H9 (cell line): ENCODE data around the gene GUK1. TPM values are rescaled to one million over a fixed set of nuclear protein-coding genes. Genes with fewer than 3 reads are reported as not detected.

Experiments
- DNase-seq: peaks from one replicate; pipeline ENCODE4 v3.0.0-alpha.2; 2017
- H2AFZ ChIP-seq: one replicate; pipeline ENCODE4 v1.6.1; 2013; ENCODE audit warnings: mild to moderate bottlenecking, low read length, control low read depth, moderate library complexity
- H2AK5ac ChIP-seq: 2 replicates; pipeline ENCODE4 v1.6.1; 2013; ENCODE audit warnings: low read length, control low read depth, mixed read lengths; ENCODE audit not compliant: insufficient read length
- H2BK120ac ChIP-seq: one replicate; pipeline ENCODE4 v1.6.1; 2013; ENCODE audit warnings: low read depth, mild to moderate bottlenecking, low read length, control low read depth, inconsistent platforms; ENCODE audit not compliant: poor library complexity, severe bottlenecking
- H2BK12ac ChIP-seq: 2 replicates; pipeline ENCODE4 v1.6.1; 2013; ENCODE audit warnings: low read length, control low read depth, mixed read lengths, low read depth; ENCODE audit not compliant: insufficient read length
- H2BK15ac ChIP-seq: 2 replicates; pipeline ENCODE4 v1.6.1; 2013; ENCODE audit warnings: low read depth, low read length, control low read depth
- H2BK20ac ChIP-seq: one replicate; pipeline ENCODE4 v1.6.1; 2013; ENCODE audit warnings: low read depth, mild to moderate bottlenecking, low read length, control low read depth, inconsistent platforms; ENCODE audit not compliant: poor library complexity, severe bottlenecking
- H2BK5ac ChIP-seq: 2 replicates; pipeline ENCODE4 v1.6.1; 2013; ENCODE audit warnings: low read length, control low read depth, mixed read lengths; ENCODE audit not compliant: insufficient read length
- H3K14ac ChIP-seq: 2 replicates; pipeline ENCODE4 v1.6.1; 2013; ENCODE audit warnings: low read length, control low read depth; ENCODE audit not compliant: insufficient read depth
- H3K18ac ChIP-seq: 2 replicates; pipeline ENCODE4 v1.6.1; 2013; ENCODE audit warnings: low read depth, mild to moderate bottlenecking, mixed read lengths, low read length, control low read depth; ENCODE audit not compliant: insufficient read length
- H3K23ac ChIP-seq: 2 replicates; pipeline ENCODE4 v1.6.1; 2013; ENCODE audit warnings: low read length, control low read depth, mixed read lengths, low read depth; ENCODE audit not compliant: insufficient read length
- H3K23me2 ChIP-seq: 2 replicates; pipeline ENCODE4 v1.6.1; 2013; ENCODE audit warnings: low read depth, mild to moderate bottlenecking, mixed read lengths, low read length, control low read depth; ENCODE audit not compliant: insufficient read length, poor library complexity, severe bottlenecking
- H3K27ac ChIP-seq: 2 replicates; pipeline ENCODE4 v1.5.1; 2013; ENCODE audit warnings: low read length, control low read depth, mixed read lengths, low read depth; ENCODE audit not compliant: insufficient read length
- H3K27me3 ChIP-seq: 2 replicates; pipeline ENCODE4 v1.6.1; 2013; ENCODE audit warnings: low read length, control low read depth, inconsistent platforms; ENCODE audit not compliant: insufficient read depth
- H3K4ac ChIP-seq: 2 replicates; pipeline ENCODE4 v1.6.1; 2013; ENCODE audit warnings: low read depth, mild to moderate bottlenecking, control low read depth, inconsistent platforms, low read length, moderate library complexity
- H3K4me1 ChIP-seq: 2 replicates; pipeline ENCODE4 v1.6.1; 2013; ENCODE audit warnings: low read length, control low read depth, inconsistent platforms; ENCODE audit not compliant: insufficient read depth
- H3K4me2 ChIP-seq: 2 replicates; pipeline ENCODE4 v1.6.1; 2013; ENCODE audit warnings: low read length, control low read depth, mixed read lengths; ENCODE audit not compliant: insufficient read length, insufficient read depth
- H3K56ac ChIP-seq: 2 replicates; pipeline ENCODE4 v1.6.1; 2013; ENCODE audit warnings: low read depth, mild to moderate bottlenecking, mixed read lengths, low read length, control low read depth; ENCODE audit not compliant: insufficient read length
- H3K79me1 ChIP-seq: 2 replicates; pipeline ENCODE4 v1.6.1; 2013; ENCODE audit warnings: low read depth, mild to moderate bottlenecking, moderate library complexity, low read length, control low read depth, inconsistent platforms; ENCODE audit not compliant: insufficient read depth, poor library complexity, severe bottlenecking
- H3K79me2 ChIP-seq: 2 replicates; pipeline ENCODE4 v1.6.1; 2013; ENCODE audit warnings: low read length, control low read depth, inconsistent platforms; ENCODE audit not compliant: insufficient read depth
- H3K9ac ChIP-seq: 2 replicates; pipeline ENCODE4 v1.6.1; 2013; ENCODE audit warnings: low read length, control low read depth, mixed read lengths; ENCODE audit not compliant: insufficient read length; ENCODE audit errors: extremely low read depth
- H3K9me3 ChIP-seq: one replicate; pipeline ENCODE4 v1.6.1; 2013; ENCODE audit warnings: low read depth, low read length, inconsistent platforms; ENCODE audit not compliant: control insufficient read depth
- H3T11ph ChIP-seq: one replicate; pipeline ENCODE4 v1.6.1; 2013; ENCODE audit warnings: mild to moderate bottlenecking, low read length, control low read depth, inconsistent platforms
- H4K20me1 ChIP-seq: one replicate; pipeline ENCODE4 v1.6.1; 2013; ENCODE audit not compliant: control insufficient read depth, insufficient read length, insufficient read depth
- H4K5ac ChIP-seq: 2 replicates; pipeline ENCODE4 v1.6.1; 2013; ENCODE audit warnings: low read depth, mild to moderate bottlenecking, mixed read lengths, low read length, control low read depth; ENCODE audit not compliant: insufficient read length
- H4K8ac ChIP-seq: replicated peaks from 2 replicates; pipeline ENCODE4 v1.6.1; 2013; ENCODE audit warnings: low read length, control low read depth, mixed read lengths, low read depth; ENCODE audit not compliant: insufficient read length
- H4K91ac ChIP-seq: 2 replicates; pipeline ENCODE4 v1.6.1; 2013; ENCODE audit warnings: low read depth, mild to moderate bottlenecking, moderate library complexity, mixed read lengths, low read length, control low read depth; ENCODE audit not compliant: insufficient read length
- H3K27ac Mint-ChIP-seq, 3 experiments: 2 replicates in 2 of 3; 3 replicates in 1 of 3; pipeline ENCODE4 v1.8.0; 2020 to 2021; ENCODE audit warnings: mixed read lengths in 3 of 3, mild to moderate bottlenecking in 1 of 3, moderate library complexity in 1 of 3
- H3K27me3 Mint-ChIP-seq: 2 replicates; pipeline ENCODE4 v1.8.0; 2021; ENCODE audit warnings: low read depth, mild to moderate bottlenecking, moderate library complexity, mixed read lengths
- H3K36me3 Mint-ChIP-seq, 3 experiments: 2 replicates in 2 of 3; 3 replicates in 1 of 3; pipeline ENCODE4 v1.8.0; 2020 to 2021; ENCODE audit warnings: low read depth in 3 of 3, mixed read lengths in 3 of 3; ENCODE audit not compliant: insufficient read depth in 1 of 3
- H3K4me1 Mint-ChIP-seq, 2 experiments: 2 replicates each; pipeline ENCODE4 v1.8.0; 2020; ENCODE audit warnings: mixed read lengths in 2 of 2
- H3K4me3 Mint-ChIP-seq, 2 experiments: 2 replicates in 1 of 2; 3 replicates in 1 of 2; pipeline ENCODE4 v1.8.0; 2020 to 2021; ENCODE audit warnings: mild to moderate bottlenecking in 2 of 2, mixed read lengths in 2 of 2, moderate library complexity in 1 of 2
- H3K9me3 Mint-ChIP-seq, 2 experiments: 2 replicates in 1 of 2; 3 replicates in 1 of 2; pipeline ENCODE4 v1.8.0; 2020; ENCODE audit warnings: mild to moderate bottlenecking in 2 of 2, mixed read lengths in 2 of 2, moderate library complexity in 1 of 2
- CTCF ChIP-seq: fragments of 200-600 bp; sonication (generic); conservative IDR thresholded peaks from 3 replicates; pipeline ENCODE4 v1.8.0; 2021; ENCODE audit warnings: antibody characterized with exemption, mild to moderate bottlenecking
- WGBS: extraction: QIAGEN DNeasy Blood & Tissue Kit; methylation state at CpG from one replicate; pipeline ENCODE4 v1.1.7; 2013; ENCODE audit warnings: missing lambda C conversion rate, low lambda C conversion rate, mixed read lengths; ENCODE audit not compliant: insufficient read length; ENCODE audit errors: extremely low coverage; 5-methylcytosine and 5-hydroxymethylcytosine counted together
- total RNA-seq: library from RNA; stranded (reverse); gene quantifications from 2 replicates; pipeline ENCODE4 v1.2.1, GENCODE V29; 2021

Gene GUK1
- total RNA-seq, 1 experiment from 2014 or later, result 88.2 TPM

- H4K20me1 ChIP-seq, result no peaks in the 10 kb centered on the region
- no peak overlapping the region for H3K14ac ChIP-seq
- H2BK12ac ChIP-seq, result no peak overlapping the region
- H2BK120ac ChIP-seq, result no peak overlapping the region
- H3T11ph ChIP-seq, result no peak overlapping the region
- Mint-ChIP-seq H3K4me3 (peak overlapping the region; percentile 88 to 95), H3K9me3 (no peaks in the 10 kb centered on the region), H3K27me3 (peaks cover 19% of the 10 kb centered on the region), H3K36me3 (peaks cover 15 to 19% (median 16%) of the 10 kb centered on the region in 3 experiments; a peak in 6 of 7 replicates), H3K4me1 (peaks cover 21 to 22% of the 10 kb centered on the region in 2 experiments), H3K27ac (no peak overlapping the region)
- H3K23me2 ChIP-seq, result peaks cover 10% of the 10 kb centered on the region
- no peak overlapping the region for H3K56ac ChIP-seq
- TF ChIP-seq CTCF, result no peak
- H4K5ac ChIP-seq, result no peak overlapping the region
- no peak overlapping the region for H3K9ac ChIP-seq
- no peak overlapping the region for H3K27ac ChIP-seq
- H2BK15ac ChIP-seq, result no peak overlapping the region
- no peak overlapping the region for H3K23ac ChIP-seq
- H4K91ac ChIP-seq, result no peak overlapping the region
- no peaks in the 10 kb centered on the region for H3K4me1 ChIP-seq
- H3K79me1 ChIP-seq, result peaks cover 3% of the 10 kb centered on the region
- no CpG with 5 or more reads among the region's 19 CpGs for WGBS
- H3K27me3 ChIP-seq, result no peaks in the 10 kb centered on the region
- no peaks in the 10 kb centered on the region for H3K79me2 ChIP-seq
- H3K9me3 ChIP-seq, result no peaks in the 10 kb centered on the region
- no peak overlapping the region for H3K4ac ChIP-seq
- H2BK20ac ChIP-seq, result no peak overlapping the region
- H3K18ac ChIP-seq, result no peak overlapping the region
- no peak for DNase-seq
- no peak overlapping the region for H2AK5ac ChIP-seq
- H2BK5ac ChIP-seq, result no peak overlapping the region
- no peak overlapping the region for H3K4me2 ChIP-seq
- H2AFZ ChIP-seq, result no peak overlapping the region
- H4K8ac ChIP-seq, result no peak overlapping the region
Observed at GRCh38 chr1:228107636-228108035, 32.4 kb upstream of the GUK1 start.
